ENCODE measurements around the gene ACAD10. TPM values are rescaled to one million over a fixed set of nuclear protein-coding genes. Genes with fewer than 3 reads are reported as not detected.

Gene ACAD10
- total RNA-seq, 1 experiment from 2014 or later = 25.3 TPM

- no peak overlapping the region for H2AFZ ChIP-seq (ENCODE audit: low read depth, low read length, poor library complexity, severe bottlenecking)
- ChIA-PET CTCF (no interaction called here), RAD21 (ENCODE audit: low non-redundant PET in 1 of 2, low total read pairs in 2 of 2, uncharacterized antibody in 2 of 2, unreplicated experiment in 2 of 2) (no interaction called here), POLR2A (no interaction called here)
- ATAC-seq (no peak), DNase-seq (ENCODE audit: low read depth, low spot score) (no peak)
- H3K9ac ChIP-seq (ENCODE audit: low read length) = no peak overlapping the region
- H3K4me1 ChIP-seq (ENCODE audit: control insufficient read depth in 1 of 2, insufficient read depth in 2 of 2, low read length in 2 of 2) = no peaks in the 10 kb centered on the region
- H3K9me2 ChIP-seq (ENCODE audit: insufficient read depth) = no peaks in the 10 kb centered on the region
- H3K36me3 ChIP-seq (ENCODE audit: control insufficient read depth in 1 of 2, insufficient read depth in 2 of 2, low read length in 2 of 2) = 0 out of 4 replicates have a peak, but pooled peaks cover 0 to 4% of the 10 kb centered on the region in 2 experiments
- H3K27ac ChIP-seq (ENCODE audit: low read depth, low read length) = no peak overlapping the region
- H3K79me2 ChIP-seq (ENCODE audit: insufficient read depth, low read length) = no peaks in the 10 kb centered on the region
- intact Hi-C loops (cut with micrococcal nuclease) = no loop called here
- H3K9me3 ChIP-seq (ENCODE audit: control insufficient read depth in 1 of 2, insufficient read depth in 1 of 2, low read depth in 1 of 2, low read length in 2 of 2) = no peaks in the 10 kb centered on the region
- H3K4me2 ChIP-seq (ENCODE audit: low read length) = no peak overlapping the region
- H3K4me3 ChIP-seq (replicated peaks in 1 of 2; ENCODE audit: low read depth in 1 of 2, low read length in 2 of 2) = no peak overlapping the region
- BruUV-seq (replicated peaks) = no TSS peak
- no peak for TF ChIP-seq POLR2AphosphoS5 (IDR thresholded peaks at IDR 0.05; ENCODE audit: low read depth, low read length)
- TF ChIP-seq ZFX (IDR thresholded peaks at IDR 0.05) = no peak
- no peak for TF ChIP-seq CBX3 (IDR thresholded peaks at IDR 0.05; ENCODE audit: low read depth)
- TF ChIP-seq ZBTB33 (IDR thresholded peaks at IDR 0.05; ENCODE audit: extremely low read depth, insufficient replicate concordance, low read length) = no peak
- no peak for TF ChIP-seq FOSL1 (IDR thresholded peaks at IDR 0.05; ENCODE audit: low read depth)
- no peak for TF ChIP-seq CEBPB (IDR thresholded peaks at IDR 0.05; ENCODE audit: low read depth)
- TF ChIP-seq POLR2A (IDR thresholded peaks at IDR 0.05; ENCODE audit: borderline replicate concordance, extremely low read depth, insufficient read depth, insufficient read length) = no peak
- no peak for TF ChIP-seq EZH2phosphoT487 (IDR thresholded peaks at IDR 0.05; ENCODE audit: borderline replicate concordance)
- TF ChIP-seq REST (IDR thresholded peaks at IDR 0.05; ENCODE audit: low read depth) = no peak
- no peak for TF ChIP-seq SP1 (IDR thresholded peaks at IDR 0.05; ENCODE audit: low read depth)
- TF ChIP-seq ZNF274 (IDR thresholded peaks at IDR 0.05; ENCODE audit: low read depth, low read length) = no peak
- TF ChIP-seq TCF7L2 (IDR thresholded peaks at IDR 0.05; ENCODE audit: borderline replicate concordance, extremely low read depth, insufficient read depth, insufficient read length) = no peak
- TF ChIP-seq JUND (IDR thresholded peaks at IDR 0.05) = no peak
- TF ChIP-seq EZH2 (IDR thresholded peaks at IDR 0.05) = no peak
- no peak for TF ChIP-seq SRF (IDR thresholded peaks at IDR 0.05; ENCODE audit: low read depth)
- TF ChIP-seq YY1 (IDR thresholded peaks at IDR 0.05; ENCODE audit: extremely low read depth, insufficient replicate concordance, low read depth, low read length) = no peak
- H3K27me3 ChIP-seq (ENCODE audit: insufficient read depth, low read length) = no peaks in the 10 kb centered on the region
- no peaks in the 10 kb centered on the region for H4K20me1 ChIP-seq (ENCODE audit: insufficient read depth)
These were observed 72.3 kb downstream of the ACAD10 start for GRCh38 chr12:111758120-111758561.

Measured in HCT116 (cell line).